ENCODE results near the gene DNMBP.
A peak's percentile ranks its signal among the peaks of the same experiment; 100 is the strongest.
"Not testable (repeated sequence)": the region's sequence is repeated elsewhere in the genome, so short reads cannot be mapped to it uniquely, and the experiment has no call there.

The DNMBP gene

DNA sequence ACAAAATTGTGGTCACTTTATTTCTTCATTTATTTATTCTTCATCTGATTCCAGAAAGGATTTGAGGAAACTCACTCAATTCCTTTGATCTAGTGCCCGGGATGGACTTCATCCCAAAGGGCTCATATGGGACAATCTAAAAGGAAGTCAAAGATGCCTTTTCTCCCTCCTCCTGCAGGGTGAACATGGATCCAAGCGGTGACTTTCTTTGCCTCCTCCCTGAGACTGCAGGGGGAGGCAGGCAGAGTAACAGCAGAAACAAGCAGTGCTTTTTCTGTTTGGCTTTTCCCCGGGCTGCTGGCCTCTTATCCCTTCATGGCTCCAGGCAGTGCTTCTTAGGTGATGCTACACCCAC is 10.0 kb upstream of the DNMBP start:
- DNase-seq, result no peak

DNA sequence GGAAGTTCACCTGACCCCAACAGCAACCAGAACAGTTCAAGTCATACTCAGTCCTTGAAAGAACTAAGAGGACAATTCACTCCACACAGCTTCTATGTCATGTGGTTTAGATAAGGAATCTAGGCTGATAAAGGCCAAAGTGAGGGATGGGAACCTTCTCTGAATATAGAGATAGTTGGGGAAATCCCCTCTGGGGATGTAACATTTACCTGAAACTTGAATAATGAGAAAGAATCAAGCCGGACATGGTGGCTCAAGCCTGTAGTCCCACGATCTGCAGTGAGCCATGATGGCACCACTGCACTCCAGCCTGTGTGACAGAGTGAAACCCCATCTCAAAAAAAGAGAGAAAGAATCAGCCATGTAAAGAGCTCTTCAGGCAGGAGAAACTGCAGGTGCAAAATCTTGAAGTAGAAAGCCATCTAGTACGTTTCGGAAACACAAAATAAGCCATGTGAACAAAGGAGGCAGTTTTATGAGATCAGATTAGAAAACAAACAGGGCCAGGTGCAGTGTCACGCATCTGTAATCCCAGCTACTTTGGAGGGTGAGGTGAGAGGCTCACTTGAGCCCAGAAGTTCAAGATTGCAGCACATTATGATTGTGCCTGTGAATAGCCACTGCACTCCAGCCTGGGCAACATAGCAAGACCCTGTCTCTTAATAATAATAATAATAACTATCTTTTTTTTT is 4.5 kb upstream of the DNMBP start:
- no peak for DNase-seq

DNA sequence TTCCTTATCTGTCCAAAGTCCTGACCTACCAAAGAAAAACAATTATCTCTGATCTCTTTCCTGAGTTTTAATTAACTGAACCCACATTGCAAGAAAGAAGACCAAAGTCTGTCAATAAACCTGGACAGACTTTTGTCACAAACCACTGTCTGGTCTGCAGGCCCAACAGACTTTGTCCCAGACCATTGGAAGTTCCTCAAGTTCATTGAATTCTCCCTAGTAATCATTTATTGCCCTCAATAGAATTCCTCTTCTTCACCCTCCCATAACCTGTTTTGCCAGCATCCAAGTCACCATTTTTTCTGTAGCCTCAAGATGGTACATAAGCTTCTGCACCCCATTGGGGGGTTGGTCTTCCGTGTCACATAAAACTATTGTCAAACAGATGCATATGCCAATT is 3.9 kb upstream of the DNMBP start:
- DNase-seq, result no peak

DNA sequence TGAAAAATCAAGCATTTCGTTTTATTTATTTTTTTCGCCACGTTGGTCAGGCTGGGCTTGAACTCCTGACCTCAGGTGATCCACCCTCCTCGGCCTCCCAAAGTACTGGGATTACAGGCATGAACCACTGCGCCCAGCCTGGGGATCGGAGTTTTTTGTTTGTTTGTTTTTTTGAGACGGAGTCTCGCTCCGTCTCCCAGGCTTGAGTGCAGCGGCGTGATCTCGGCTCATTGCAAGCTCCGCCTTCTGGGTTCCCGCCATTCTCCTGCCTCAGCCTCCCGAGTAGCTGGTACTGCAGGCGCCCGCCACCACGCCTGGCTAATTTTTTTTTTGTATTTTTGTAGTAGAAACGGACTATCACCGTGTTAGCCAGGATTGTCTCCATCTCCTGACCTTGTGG is 2.2 kb upstream of the DNMBP start:
- not testable (repeated sequence) for DNase-seq

DNA sequence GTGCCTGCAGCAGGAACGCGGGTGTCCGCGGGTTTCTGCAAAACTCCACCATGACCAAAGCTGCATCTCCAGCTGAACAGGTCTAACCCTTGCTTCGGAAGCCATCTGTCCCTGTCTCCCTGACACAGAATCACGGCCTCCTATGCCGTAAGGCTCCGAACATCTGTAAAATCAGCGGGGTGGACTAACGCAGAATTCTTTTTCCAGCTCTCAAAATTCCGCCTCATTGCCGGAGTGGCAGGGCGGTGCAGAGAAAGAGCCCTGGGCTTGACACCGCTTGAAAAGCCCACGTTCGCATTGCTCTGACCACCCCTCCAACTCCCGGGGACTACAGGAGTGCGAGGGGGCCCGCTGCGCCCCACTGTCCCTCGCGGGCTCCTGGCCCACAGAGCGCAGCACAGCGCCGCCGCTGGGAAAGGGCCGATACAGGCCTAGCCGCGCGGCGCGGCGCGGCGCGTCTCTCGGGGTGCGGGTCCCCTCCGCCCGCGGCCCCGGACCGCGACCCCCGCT is 409 bp downstream of the DNMBP start:
- DNase-seq, result no peak

DNA sequence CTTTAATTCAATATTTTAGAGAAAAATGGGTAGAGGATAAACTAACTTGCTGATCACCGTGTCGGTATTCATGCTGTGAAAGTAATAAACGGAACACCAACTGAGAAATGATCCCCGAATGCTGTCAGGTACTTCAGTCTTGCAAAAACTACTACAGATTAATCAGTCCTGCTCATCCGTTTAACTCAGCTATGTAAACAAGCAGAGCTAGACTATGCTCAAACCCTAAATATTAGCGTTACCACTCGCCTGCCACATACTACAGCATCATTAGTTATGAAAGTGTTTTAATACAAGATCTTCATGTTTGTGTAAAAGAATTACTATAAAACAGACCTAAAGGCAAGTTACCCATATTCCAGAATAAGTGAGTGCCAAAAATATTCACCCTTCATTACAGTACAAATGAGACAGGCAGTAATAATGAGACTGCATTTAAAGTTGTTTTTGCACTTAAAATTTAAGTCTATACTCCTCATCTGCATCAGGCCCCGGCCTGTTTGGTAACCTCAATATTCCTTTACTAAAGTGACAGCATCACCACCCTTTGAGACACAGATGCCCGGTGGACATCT is 952 bp downstream of the DNMBP start:
- no peak for DNase-seq

DNA sequence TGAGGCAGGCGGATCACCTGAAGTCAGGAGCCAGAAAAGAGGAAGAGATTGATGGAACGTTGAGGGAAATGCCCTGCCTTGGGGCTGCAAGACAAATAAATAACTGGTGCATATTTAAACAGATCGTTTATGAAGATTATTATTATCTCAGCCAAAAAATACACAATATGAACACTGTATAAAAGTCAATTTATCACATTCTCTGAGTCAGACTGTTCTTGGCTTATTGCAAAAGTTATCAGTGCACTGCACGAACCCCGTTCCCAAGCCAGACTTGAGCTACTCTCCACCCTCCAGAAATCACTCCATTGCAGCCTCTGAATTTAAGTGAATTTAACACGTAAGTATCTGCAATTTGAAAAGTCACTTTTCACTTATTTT is 1.6 kb downstream of the DNMBP start:
- DNase-seq, result no peak

DNA sequence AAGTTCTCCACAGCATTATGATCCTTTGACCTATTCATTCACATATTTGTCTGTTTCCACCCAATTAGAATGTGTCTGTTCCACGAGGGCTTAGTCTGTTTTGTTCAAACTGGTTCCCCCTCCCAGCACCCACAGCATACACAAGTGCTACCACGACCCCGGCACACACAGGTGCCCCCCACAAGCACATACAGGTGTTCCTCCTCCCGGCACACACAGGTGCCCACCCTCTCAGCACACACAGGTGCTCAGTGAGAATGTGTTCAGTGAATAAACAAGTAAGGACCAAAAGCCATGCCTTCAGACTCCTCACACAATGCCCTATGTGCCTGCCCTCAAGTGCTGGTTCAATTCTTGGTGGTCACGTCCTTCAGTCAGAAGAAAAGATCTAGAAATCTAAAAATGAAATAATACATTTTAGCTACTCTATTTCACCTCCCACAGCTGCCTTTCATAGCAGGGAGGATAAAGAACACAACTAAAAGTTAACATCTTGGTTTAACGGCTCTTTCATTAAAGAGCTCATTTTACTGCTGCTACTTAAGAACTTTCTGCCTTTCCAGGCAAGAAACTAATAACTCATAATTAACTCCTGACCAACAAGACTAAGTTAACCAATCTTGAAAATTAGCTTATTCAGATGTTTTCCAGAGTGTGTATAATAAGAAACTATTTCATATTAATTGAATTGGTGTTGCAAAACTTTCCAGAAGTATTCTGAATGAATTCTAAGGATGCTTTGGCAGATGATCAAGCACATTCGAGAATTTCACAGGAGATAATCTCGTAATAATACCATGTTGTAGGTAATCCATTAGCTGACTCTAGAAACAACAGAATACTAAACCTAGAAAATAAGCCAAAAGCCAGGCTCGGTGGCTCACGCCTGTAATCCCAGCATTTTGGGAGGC is 2.3 kb downstream of the DNMBP start:
- no peak for DNase-seq

DNA sequence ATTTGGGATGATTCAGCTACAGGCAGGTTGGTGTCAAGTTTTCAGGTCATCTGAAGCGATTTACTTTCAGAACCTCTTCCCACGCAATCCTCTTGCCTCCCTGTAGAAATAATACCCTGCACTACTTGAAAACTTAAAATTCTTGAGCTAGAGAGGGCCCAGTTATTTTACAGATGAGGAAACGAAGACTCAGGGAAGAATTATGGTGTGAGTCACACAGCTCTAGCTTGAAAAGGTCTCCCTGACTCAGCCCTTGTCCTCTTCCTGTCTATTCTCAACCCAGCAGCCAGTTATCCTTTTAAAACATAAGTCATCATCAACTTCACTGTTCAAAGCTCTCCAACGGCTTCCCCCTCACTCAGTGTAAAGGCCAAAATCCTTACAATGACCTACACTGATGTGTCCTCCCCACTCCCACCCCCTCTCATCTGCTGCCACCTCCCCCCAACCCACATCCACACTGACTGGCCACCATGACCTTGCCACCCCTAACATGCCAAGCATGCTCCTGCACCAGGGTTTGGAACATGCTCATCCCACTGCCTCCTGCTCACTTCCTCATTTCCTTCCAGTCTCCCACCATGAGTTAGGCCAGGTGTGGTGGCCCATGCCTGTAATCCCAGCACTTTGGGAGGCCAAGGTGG is 3.4 kb downstream of the DNMBP start:
- no peak for DNase-seq

DNA sequence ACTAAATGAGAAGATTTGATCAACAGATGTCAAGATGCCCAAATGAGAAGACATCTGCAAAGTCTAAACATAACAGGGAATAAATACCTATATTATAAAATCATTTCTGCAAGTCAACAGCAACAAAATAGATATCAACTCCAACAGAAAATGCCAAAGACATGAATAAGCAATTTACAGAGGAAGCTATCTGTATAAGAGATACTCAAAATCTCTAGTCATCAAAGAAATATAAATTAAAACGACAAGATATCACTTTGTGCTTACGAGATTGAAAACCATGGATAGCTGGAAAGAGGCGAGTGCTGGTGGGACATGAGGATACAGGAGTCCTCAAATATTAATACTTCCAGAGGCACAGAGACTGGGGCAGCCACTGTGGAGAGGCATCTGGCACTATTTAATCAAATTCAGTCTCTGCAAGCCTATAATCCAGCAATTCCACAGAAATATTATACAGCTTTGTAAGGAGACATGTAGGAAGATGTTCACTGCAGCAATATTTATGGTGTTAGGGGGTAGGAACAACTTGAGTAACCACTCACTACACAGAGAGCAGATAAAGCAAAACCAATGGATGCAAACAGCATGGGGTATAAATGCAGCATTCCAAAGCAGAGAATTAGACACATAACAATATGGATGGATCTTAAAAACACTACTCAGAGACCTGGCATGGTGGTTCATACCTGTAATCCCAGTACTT is 4.8 kb downstream of the DNMBP start:
- DNase-seq, result no peak

DNA sequence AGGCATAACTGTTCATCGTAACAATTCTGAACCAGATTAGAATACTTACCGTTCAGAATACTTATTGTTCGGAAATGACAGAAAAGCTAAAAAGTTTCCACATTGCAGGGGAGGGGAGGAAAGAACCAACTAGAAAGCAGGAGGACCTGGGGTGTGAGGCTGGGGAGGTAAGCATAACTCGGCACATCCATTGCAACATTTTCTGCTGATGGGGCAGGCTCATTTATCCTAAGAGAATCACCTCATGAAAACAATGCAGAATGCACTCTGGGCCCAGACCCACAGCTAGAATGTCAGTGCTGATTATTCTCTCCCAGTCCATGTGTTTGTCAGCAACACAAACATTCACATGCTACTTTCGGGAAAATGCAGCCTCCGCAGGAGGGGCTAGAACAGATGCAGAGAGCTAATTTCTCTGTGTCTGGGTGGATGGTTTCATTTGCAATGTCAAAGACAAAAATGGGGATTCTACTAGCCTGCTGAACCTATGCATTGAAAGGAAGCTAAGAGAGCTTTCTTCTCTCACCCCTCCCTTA is 9.6 kb downstream of the DNMBP start:
- DNase-seq, result no peak

DNA sequence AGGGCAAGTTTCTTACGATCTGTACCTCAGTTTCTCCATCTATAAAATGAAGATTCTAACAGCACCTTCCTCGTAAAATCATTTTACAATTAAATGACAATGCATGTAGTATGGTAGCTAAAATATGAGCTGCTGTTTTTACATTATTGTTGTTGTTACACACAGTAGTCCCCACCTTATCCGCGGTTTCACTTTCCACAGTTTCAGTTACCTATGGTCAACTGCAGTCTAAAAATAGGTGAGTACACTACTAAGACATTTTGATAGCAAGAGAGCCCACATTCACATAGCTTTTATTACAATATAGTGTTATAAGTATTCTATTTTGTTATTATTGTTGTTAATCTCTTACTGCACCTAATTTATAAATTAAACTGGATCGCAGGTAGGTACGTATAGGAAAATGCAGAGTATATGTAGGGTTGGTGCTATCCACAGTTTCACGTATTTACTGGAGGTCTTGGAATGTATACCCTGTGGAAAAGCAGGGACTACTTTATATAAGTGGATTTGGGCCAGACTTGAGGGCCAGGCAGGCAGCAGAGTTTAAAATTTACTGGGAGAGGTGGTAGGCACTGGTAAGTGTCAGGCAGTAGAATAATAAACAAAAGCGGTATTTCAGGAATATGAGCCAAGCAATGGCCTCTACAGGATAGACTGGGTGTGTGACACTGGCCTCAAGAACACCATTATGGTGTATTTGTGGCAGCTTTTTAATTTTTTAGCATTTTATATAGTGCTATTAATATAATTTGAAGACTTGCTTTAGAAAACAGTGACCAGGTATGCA is 10.2 kb downstream of the DNMBP start:
- no peak for DNase-seq

DNA sequence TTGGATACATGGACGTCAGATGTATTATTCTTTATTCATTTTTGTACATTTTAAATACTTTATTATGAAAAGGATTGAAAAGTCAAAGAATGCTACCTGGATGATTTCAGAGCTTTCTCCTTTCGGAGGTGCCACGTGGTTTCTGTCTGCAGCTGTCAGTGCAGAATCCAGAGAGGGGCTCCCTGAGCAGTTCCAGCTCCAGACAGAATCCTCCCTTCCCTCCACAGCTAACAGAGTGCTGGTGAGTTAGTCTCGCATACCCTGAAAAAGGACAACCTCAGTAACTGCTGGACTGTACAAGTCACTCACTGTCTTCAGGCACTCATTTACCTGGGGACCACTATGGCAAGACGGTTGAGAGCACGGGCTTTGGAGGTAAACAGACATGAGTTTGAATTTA is 10.9 kb downstream of the DNMBP start:
- no peak for DNase-seq

DNA sequence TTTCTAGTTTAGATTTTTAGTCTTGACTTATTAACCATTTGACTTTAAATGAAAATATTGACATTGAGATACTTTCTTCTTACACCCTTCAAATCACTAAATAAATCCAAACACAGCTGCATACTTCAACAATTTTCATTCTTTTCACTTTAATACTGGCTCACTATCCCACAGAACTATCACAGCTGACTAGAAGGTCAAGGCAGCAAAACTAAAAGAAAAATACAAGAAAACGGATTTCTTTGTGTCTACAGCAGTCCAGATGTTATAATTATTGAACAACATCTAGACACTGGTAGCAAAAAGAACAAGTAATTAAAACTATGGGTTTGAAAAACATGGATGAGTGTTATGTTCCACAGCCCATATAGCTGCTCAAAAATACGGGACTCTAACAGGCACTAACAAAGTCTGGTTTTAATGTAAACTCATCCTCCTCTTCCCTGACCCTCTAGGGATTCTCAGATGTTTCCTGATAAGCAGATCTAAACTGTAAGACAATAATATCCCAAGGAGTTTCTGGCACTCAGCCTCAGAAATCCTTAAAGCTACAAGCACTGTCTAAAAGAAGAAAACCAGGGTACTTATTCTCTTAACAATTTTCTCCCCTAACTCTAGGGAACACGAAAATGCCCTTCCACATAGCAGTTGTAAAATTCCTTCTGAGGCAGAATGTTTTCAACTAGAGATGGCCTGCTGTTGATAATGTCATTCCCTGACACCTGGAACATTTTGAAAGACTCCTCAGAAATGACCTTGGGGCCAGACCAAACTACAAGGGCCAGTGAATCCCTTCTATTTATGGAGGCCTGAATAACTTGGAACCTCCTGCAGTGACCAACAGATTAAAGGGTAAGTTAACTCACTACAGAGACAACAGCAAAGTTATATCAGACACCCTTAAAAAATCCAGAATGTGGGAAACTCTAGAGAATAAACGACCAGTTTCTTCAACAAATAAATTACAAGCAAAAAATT is 12.8 kb downstream of the DNMBP start:
- DNase-seq, result no peak

DNA sequence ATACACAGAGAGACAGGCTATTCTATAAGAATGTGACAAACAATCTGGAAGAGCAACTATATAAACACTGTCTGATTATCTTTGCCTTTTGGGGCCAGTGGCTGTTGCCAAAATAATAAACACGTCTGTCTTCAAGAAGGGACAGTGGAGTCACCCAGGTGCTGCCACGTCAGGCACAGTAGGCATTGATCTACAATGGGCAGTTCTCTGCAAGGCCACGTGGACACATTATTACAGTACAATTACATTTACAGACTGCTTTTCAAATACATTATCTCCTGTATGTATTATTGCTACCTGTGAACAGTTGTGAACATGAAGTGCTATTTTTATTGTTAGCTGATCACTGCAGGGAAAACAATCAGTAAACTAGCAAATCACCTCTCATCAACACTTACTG is 14.0 kb downstream of the DNMBP start:
- no peak for DNase-seq

DNA sequence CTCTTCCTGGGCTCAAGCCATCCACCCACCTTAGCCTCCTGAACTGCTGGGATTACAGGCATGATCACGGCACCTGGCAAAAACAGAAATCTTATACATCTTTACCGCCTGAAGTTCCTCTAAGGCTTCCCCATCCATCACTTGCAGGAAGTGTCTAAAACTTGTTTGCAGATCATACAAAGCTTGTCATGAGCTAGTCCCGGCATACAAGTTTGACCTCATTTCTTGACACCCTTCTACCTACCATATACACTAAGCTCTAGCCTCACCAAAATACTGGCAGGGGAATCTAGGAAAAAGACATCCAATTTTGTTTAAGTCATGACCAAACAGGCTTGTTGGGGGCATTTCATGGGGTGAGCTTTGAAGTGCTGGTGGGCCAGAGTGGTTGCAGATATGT is 14.5 kb downstream of the DNMBP start:
- no peak for DNase-seq

DNA sequence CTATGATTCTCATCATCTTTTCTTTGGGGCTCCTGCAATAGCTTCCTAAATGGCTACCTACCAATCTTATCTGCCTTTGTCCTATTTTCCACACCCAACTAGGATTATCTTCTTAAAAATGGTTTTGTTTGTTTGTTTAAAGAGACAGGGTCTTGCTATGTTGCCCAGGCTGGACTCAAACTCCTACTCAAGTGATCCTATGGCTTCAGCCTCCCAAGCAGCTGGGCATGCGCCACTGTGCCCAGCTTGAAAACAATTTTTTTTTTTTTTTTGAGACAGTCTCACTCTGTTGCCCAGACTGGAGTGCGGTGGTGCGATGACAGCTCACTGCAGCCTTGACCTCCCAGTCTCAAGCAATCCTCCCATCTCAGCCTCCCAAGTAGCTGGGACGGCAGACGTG is 14.9 kb downstream of the DNMBP start:
- DNase-seq, result no peak

DNA sequence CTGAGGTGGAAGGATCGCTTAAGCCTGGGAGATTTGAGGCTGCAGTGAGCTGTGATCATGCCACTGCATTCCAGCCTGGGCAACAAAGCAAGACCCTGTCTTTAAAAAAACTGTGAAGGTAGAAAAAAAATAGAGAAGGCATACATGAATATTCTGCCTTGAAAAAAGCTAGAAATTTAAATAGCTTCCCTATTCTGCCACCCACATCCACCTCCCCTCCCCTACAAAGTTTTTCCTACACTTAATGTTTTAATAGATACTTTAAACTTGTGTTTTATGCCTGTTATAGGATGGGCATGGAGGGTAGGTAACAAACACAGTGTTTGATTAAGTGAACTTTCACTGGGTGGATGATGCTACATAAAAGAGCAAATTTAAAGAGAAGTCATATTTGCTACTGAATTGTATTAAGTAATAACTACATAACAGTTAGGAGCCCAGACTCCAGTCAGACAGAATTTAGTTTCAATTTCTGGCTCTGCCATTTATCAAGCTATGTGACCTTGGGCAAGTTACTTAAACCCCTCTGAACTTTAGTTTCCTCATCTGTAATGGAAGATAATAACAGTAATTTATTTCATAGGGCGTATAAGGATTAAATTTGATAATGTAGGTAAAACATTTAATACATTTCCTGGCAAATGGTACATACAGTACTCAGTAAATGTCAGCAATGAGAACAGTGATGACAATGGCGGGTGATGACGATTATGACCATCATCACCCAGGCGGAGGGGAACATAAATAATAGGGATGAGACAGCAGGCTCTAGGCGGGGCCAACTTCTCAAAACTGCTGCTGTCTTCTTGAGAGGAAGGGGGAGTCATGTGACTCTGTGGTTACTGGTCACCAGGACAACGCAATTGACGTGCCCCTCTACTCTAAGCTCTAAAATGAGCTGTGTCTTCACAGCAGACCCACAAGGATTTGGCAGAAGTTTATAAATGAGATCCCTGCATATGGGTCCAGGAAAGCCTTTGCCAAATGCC is 15.8 kb downstream of the DNMBP start:
- peak; percentile 69 for DNase-seq

DNA sequence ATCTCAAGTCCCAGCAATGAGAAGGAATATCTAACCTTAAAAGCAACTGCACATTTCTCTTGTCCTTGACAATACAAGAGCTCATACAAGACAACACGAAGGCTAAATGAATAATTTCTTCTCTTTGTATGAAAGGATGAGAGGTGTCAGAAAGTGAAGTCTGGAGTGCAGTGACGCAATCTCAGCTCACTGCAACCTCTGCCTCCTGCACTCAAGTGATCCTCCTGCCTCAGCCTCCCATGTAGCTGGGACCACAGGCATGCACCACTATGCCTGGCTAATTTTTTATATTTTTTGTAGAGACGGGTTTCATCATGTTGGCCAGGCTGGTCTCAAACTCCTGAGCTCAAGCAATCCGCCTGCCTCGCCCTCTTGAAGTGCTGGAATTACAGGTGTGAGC is 24.1 kb downstream of the DNMBP start:
- not testable (repeated sequence) for DNase-seq
